ENCODE data around the gene OR6C2.

DNA sequence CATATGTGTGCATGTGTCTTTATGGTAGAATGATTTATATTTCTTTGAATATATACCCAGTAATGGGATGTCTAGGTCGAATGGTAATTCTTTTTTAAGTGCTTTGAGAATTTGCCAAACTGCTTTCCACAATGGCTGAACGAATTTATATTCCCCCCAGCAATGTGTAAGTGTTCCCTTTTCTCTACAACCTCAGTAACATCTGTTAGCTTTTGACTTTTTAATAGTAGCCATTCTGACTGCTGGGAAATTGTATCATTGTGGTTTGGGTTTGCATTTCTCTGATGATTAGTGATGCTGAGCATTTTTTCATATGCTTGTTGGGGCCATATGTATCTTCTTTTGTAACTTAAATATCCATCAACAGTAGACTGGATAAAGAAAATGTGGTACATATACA lies 57.7 kb downstream of the OR6C2 start:
- TF ChIP-seq CTCF (conservative IDR thresholded peaks at IDR 0.05; ENCODE audit: low read length) = no peak
- TF ChIP-seq EZH2phosphoT487 (IDR thresholded peaks at IDR 0.05; ENCODE audit: borderline replicate concordance, low read depth, low read length) = no peak

Data from OCI-LY7 (cell line).